ENCODE data around the gene MPIG6B. TPM values are rescaled to one million over a fixed set of nuclear protein-coding genes. Genes with fewer than 3 reads are reported as not detected.
"Not testable (repeated sequence)": the region's sequence is repeated elsewhere in the genome, so short reads cannot be mapped to it uniquely, and the experiment has no call there.

The MPIG6B gene
- polyA plus RNA-seq, 3 donors: 1.1 to 2.3 (median 1.4) TPM

DNA sequence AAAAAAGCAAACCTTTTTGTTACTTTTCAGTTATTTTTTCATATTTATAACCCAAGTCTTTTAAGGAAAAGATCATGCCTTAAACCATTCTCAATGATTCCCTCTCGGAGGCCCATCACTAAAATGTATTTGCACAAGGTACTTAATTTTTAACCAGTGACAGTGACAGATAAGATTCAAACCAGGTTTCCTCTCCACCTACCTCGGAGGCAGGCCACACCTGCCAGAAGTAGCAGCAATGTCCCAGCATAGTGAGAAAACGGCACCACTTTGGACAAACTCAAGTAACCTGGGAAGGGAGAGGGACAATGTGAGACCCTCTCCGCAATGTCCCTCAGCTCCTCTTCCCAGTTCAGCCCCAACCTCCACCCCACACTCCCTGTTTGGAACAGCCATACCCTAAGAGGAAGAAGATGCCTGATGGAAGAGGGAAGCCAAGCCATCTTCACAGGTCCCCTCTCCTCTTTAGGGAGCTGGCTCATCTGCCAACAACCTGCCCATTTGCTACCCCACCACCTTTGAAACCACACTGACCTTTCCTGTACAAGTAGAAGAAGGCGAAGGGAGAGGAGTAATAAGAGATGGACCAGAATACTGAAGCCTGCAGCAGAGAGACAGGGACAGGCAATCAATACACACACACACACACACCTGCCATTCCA is 22.3 kb upstream of the MPIG6B start:
- no peak for DNase-seq (ENCODE audit: low read depth in 3 of 3, low spot score in 2 of 3)

- no peak for DNase-seq (ENCODE audit: low read depth in 3 of 3, low spot score in 2 of 3)
Measured at GRCh38 chr6:31701666-31702404, 21.3 kb upstream of the MPIG6B start.

DNA sequence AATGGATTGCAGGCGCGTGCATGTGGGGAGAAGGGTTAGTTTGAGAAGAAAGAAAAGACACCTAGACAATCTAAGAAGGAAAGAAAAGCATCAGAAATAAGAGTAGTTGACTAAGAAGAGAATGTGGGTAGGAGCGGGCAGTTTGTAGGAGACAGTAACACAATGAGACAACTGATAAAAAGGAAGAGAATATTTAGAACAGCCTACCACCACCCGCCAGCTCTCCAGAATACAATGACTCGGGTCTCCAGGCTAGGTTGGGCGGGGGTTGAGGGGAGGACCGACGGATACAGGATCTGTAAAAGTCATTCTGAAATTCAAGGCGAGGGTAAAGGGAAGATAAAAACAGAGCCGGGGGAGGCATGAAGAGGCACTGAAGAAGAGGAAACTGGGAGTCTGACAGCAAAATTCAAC is 20.8 kb upstream of the MPIG6B start:
- DNase-seq (ENCODE audit: low read depth in 3 of 3, low spot score in 2 of 3): no peak

- peak; percentile 94 to 98 (median 97) for DNase-seq (ENCODE audit: low read depth in 3 of 3, low spot score in 2 of 3)
Measured at GRCh38 chr6:31702819-31703716, 20.1 kb upstream of the MPIG6B start, which contains the start of gene ABHD16A. ABHD16A (minus strand) TSS chr6:31703324; CDS start chr6:31703281, 43 bp downstream.

GRCh38 chr6:31705931-31706330 is 17.2 kb upstream of the MPIG6B start:
- DNase-seq (ENCODE audit: low read depth in 3 of 3, low spot score in 2 of 3): no peak

- DNase-seq (ENCODE audit: low read depth in 3 of 3, low spot score in 2 of 3): no peak
Measured at GRCh38 chr6:31706599-31706998, 16.6 kb upstream of the MPIG6B start, which contains the start of gene LY6G6F. LY6G6F (plus strand) TSS chr6:31706866; CDS start chr6:31706907, 41 bp downstream.

- no peak for DNase-seq (ENCODE audit: low read depth in 3 of 3, low spot score in 2 of 3)
Measured at GRCh38 chr6:31707701-31708100, 15.5 kb upstream of the MPIG6B start.

- DNase-seq (ENCODE audit: low read depth in 3 of 3, low spot score in 2 of 3): no peak
Measured at GRCh38 chr6:31708224-31708623, 14.9 kb upstream of the MPIG6B start.

GRCh38 chr6:31709157-31709556 is 14.0 kb upstream of the MPIG6B start:
- DNase-seq (ENCODE audit: low read depth in 3 of 3, low spot score in 2 of 3): not testable (repeated sequence)

GRCh38 chr6:31710523-31711219 is 12.5 kb upstream of the MPIG6B start:
- no peak for DNase-seq (ENCODE audit: low read depth in 3 of 3, low spot score in 2 of 3)

GRCh38 chr6:31711233-31711632 is 11.9 kb upstream of the MPIG6B start:
- no peak for DNase-seq (ENCODE audit: low read depth in 3 of 3, low spot score in 2 of 3)

DNA sequence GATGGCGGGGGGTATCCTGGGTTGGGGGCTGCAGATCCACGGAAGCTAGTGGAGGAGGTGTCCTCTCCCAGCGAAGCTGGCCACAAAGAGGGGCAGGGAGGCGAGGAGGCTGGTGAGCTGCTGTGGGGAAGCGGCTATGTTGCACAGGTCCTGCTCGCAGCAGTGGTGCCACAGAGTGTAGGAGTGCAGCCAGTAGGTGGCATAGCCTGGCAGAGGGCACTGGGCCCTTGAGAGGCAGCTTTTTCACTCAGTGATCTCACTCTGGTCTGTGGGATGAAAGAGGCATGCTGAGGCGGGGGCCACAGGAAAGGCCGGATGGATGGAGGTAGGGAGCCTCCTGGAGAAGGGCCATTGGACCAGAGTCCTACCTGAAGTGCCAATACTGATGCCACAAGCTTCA is 10.9 kb upstream of the MPIG6B start:
- DNase-seq (ENCODE audit: low read depth in 3 of 3, low spot score in 2 of 3): no peak

- no peak for DNase-seq (ENCODE audit: low read depth in 3 of 3, low spot score in 2 of 3)
Measured at GRCh38 chr6:31713465-31713864, 9.7 kb upstream of the MPIG6B start.

GRCh38 chr6:31713991-31714684 is 9.0 kb upstream of the MPIG6B start:
- peak in 1 of 3 donors; percentile 32 for DNase-seq (ENCODE audit: low read depth in 3 of 3, low spot score in 2 of 3)

GRCh38 chr6:31715022-31715958 is 7.9 kb upstream of the MPIG6B start, which contains the start of gene LY6G6D:
LY6G6D (plus strand) TSS chr6:31715348; CDS start chr6:31715356, 8 bp downstream.
- no peak for DNase-seq (ENCODE audit: low read depth in 3 of 3, low spot score in 2 of 3)

DNA sequence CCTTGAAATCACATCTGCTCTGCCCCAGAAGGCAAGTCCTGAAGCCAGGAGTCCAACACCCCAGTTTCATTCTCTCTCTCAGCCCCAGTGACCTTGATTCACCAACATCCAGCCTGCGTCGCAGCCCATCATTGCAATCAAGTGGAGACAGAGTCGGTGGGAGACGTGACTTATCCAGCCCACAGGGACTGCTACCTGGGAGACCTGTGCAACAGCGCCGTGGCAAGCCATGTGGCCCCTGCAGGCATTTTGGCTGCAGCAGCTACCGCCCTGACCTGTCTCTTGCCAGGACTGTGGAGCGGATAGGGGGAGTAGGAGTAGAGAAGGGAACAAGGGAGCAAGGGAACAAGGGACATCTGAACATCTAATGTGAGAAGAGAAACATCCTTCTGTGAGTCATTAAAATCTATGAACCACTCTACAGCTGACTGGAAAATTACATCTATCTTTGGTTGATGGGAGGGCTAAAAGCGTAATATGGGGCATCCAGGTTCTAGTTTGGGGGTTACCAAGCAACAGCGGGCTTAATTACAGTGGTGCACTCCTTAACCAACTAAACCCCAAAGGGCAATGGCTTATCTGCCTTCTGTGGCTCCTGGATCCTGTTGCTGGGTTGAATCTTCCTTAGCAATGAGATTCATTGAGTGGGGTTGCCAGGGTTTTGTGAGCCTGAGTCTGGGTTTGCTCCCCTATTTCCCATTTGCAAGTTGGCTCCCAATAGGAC is 5.5 kb upstream of the MPIG6B start:
- DNase-seq (ENCODE audit: low read depth in 3 of 3, low spot score in 2 of 3): no peak

- DNase-seq (ENCODE audit: low read depth in 3 of 3, low spot score in 2 of 3): no peak
Measured at GRCh38 chr6:31718265-31718664, 4.9 kb upstream of the MPIG6B start.

DNA sequence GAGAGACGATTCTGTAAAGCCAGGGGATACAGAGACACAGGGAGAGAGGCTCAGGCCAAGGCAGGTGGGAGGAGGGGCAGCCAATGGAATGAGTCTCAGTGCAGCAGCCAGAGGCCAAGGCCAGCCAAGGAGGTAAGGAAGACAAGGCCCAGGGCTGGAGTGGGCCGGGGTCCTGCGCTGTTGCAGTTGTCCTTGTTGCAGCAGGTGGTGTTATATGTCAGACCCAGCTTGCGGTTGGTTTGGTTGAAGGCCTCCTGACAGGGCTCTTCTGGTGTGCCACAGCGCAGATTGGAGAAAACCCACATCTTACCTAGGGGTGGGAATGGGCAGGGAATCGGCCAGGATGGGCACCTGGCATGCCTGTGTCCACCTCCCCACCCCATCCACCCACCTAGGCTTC is 4.2 kb upstream of the MPIG6B start:
- no peak for DNase-seq (ENCODE audit: low read depth in 3 of 3, low spot score in 2 of 3)
